HG03175 (cell line): ENCODE data around the gene TRABD2B.

Experiments
- ATAC-seq: cut with Tn5 transposase; IDR thresholded peaks from one replicate; pipeline ENCODE4 v1.9.1; 2021; ENCODE audit warnings: mild to moderate bottlenecking, moderate library complexity; ENCODE audit not compliant: unreplicated experiment

TRABD2B gene

GRCh38 chr1:47886141-47886540 lies 111.0 kb downstream of the TRABD2B start:
- ATAC-seq = no peak

- no peak for ATAC-seq
Measured at GRCh38 chr1:47885062-47885830, 111.9 kb downstream of the TRABD2B start.

GRCh38 chr1:47883963-47884362 lies 113.2 kb downstream of the TRABD2B start:
- ATAC-seq = no peak

GRCh38 chr1:47881505-47882442 lies 115.4 kb downstream of the TRABD2B start:
- ATAC-seq = no peak

- no peak for ATAC-seq
Measured at GRCh38 chr1:47876587-47876963, 120.6 kb downstream of the TRABD2B start.

GRCh38 chr1:47875831-47876586 lies 121.2 kb downstream of the TRABD2B start:
- no peak for ATAC-seq

GRCh38 chr1:47875036-47875435 lies 122.1 kb downstream of the TRABD2B start:
- ATAC-seq = no peak

GRCh38 chr1:47873337-47873736 lies 123.8 kb downstream of the TRABD2B start:
- ATAC-seq = no peak

- no peak for ATAC-seq
Measured at GRCh38 chr1:47872886-47873285, 124.3 kb downstream of the TRABD2B start.

- ATAC-seq = no peak
Measured at GRCh38 chr1:47871799-47872353, 125.3 kb downstream of the TRABD2B start.

- no peak for ATAC-seq
Measured at GRCh38 chr1:47870946-47871676, 126.1 kb downstream of the TRABD2B start.

- no peak for ATAC-seq
Measured at GRCh38 chr1:47870480-47870879, 126.7 kb downstream of the TRABD2B start.

GRCh38 chr1:47868348-47868676 lies 128.9 kb downstream of the TRABD2B start:
- no peak for ATAC-seq

- ATAC-seq = no peak
Measured at GRCh38 chr1:47867438-47868347, 129.5 kb downstream of the TRABD2B start.

- ATAC-seq = no peak
Measured at GRCh38 chr1:47866601-47867437, 130.4 kb downstream of the TRABD2B start.

GRCh38 chr1:47865881-47866535 lies 131.2 kb downstream of the TRABD2B start:
- ATAC-seq = no peak

- ATAC-seq = no peak
Measured at GRCh38 chr1:47859092-47859743, 138.0 kb downstream of the TRABD2B start.
